Mesothelial cell of epicardium (in vitro differentiated cells): ENCODE data around the gene SLC6A8. TPM values are rescaled to one million over a fixed set of nuclear protein-coding genes. Genes with fewer than 3 reads are reported as not detected.
A peak's percentile ranks its signal among the peaks of the same experiment; 100 is the strongest.

Source experiments
- DNase-seq, 2 experiments: peaks; one replicate each; pipeline ENCODE4 v3.0.0; 2021; ENCODE audit warnings: low spot score in 2 of 2; ENCODE audit not compliant: unreplicated experiment in 2 of 2
- H3K27ac Mint-ChIP-seq: 2 replicates; pipeline ENCODE4 v1.8.0; 2021; ENCODE audit warnings: mixed read lengths
- H3K27me3 Mint-ChIP-seq: 2 replicates; pipeline ENCODE4 v1.8.0; 2021; ENCODE audit warnings: low read depth, mixed read lengths
- H3K36me3 Mint-ChIP-seq: 2 replicates; pipeline ENCODE4 v1.8.0; 2021; ENCODE audit warnings: mixed read lengths
- H3K4me1 Mint-ChIP-seq: 2 replicates; pipeline ENCODE4 v1.8.0; 2021; ENCODE audit warnings: mixed read lengths
- H3K4me3 Mint-ChIP-seq: 2 replicates; pipeline ENCODE4 v1.8.0; 2021; ENCODE audit warnings: mild to moderate bottlenecking, moderate library complexity, mixed read lengths
- H3K9me3 Mint-ChIP-seq: 2 replicates; pipeline ENCODE4 v1.8.0; 2021; ENCODE audit warnings: mixed read lengths
- CTCF ChIP-seq: fragments of 200-600 bp; sonication (generic); IDR thresholded peaks from one replicate; pipeline ENCODE4 v1.5.0; 2021; ENCODE audit warnings: antibody characterized with exemption; ENCODE audit not compliant: unreplicated experiment
- total RNA-seq: library from RNA; stranded (reverse); gene quantifications from 3 replicates; pipeline ENCODE4 v1.2.1, GENCODE V29; 2021

The SLC6A8 gene
- total RNA-seq, 1 donor from 2014 or later = 65.6 TPM

- no peak for TF ChIP-seq CTCF
- Mint-ChIP-seq H3K4me1 (no peaks in the 10 kb centered on the region), H3K27me3 (peaks cover 66% of the 10 kb centered on the region), H3K27ac (no peak overlapping the region), H3K4me3 (no peak overlapping the region), H3K36me3 (peaks cover 3% of the 10 kb centered on the region), H3K9me3 (peaks cover 30% of the 10 kb centered on the region)
- peak in 1 of 2 experiments; percentile 16 for DNase-seq
Observed at GRCh38 chrX:153665726-153666306, 21.9 kb upstream of the SLC6A8 start.

GRCh38 chrX:153667281-153667955 is 20.3 kb upstream of the SLC6A8 start:
- peak overlapping the region; percentile 5 for H3K4me3 Mint-ChIP-seq
- H3K27me3 Mint-ChIP-seq = peaks cover 54% of the 10 kb centered on the region

GRCh38 chrX:153667956-153668396 is 19.8 kb upstream of the SLC6A8 start:
- Mint-ChIP-seq H3K27ac (no peak overlapping the region), H3K4me1 (peaks cover 2% of the 10 kb centered on the region), H3K27me3 (peaks cover 54% of the 10 kb centered on the region), H3K4me3 (peak overlapping the region; percentile 5), H3K9me3 (peaks cover 19% of the 10 kb centered on the region), H3K36me3 (peaks cover 3% of the 10 kb centered on the region)
- peak; percentile 81 for TF ChIP-seq CTCF
- DNase-seq = peak; percentile 53 to 87

More at GRCh38 chrX:153667281-153667955, 20.3 kb upstream of the SLC6A8 start:
- Mint-ChIP-seq H3K4me1 (no peaks in the 10 kb centered on the region), H3K36me3 (peaks cover 3% of the 10 kb centered on the region), H3K9me3 (peaks cover 22% of the 10 kb centered on the region), H3K27ac (no peak overlapping the region)
- DNase-seq = peak in 1 of 2 experiments; percentile 34
- TF ChIP-seq CTCF = no peak

- TF ChIP-seq CTCF = no peak
- H3K27ac Mint-ChIP-seq = no peak overlapping the region
- peaks cover 53% of the 10 kb centered on the region for H3K27me3 Mint-ChIP-seq
- H3K4me1 Mint-ChIP-seq = peaks cover 4% of the 10 kb centered on the region
- DNase-seq = peak in 1 of 2 experiments; percentile 33
- peaks cover 19% of the 10 kb centered on the region for H3K9me3 Mint-ChIP-seq
- peaks cover 3% of the 10 kb centered on the region for H3K36me3 Mint-ChIP-seq
- H3K4me3 Mint-ChIP-seq = no peak overlapping the region
Observed at GRCh38 chrX:153668423-153669173, 19.1 kb upstream of the SLC6A8 start.

- Mint-ChIP-seq H3K36me3 (peaks cover 3% of the 10 kb centered on the region), H3K27ac (no peak overlapping the region), H3K27me3 (peaks cover 52% of the 10 kb centered on the region), H3K4me1 (peaks cover 6% of the 10 kb centered on the region), H3K4me3 (no peak overlapping the region), H3K9me3 (peaks cover 18% of the 10 kb centered on the region)
- peak; percentile 89 for TF ChIP-seq CTCF
- peak; percentile 31 to 58 for DNase-seq
Observed at GRCh38 chrX:153669174-153669890, 18.4 kb upstream of the SLC6A8 start.
